Stimulated activated CD8-positive, alpha-beta memory T cell treated with anti-CD3 and anti-CD28 coated beads, Interleukin-15, amount 100 ng/mL, for 48 hours (primary cell): ENCODE measurements around the gene ALOXE3.

ENCODE experiments used
- DNase-seq, 2 donors: peaks; one replicate each; pipeline ENCODE4 v3.0.0-alpha.2; 2020; ENCODE audit warnings: low read depth in 2 of 2

ALOXE3 gene

GRCh38 chr17:8117980-8118768, at the start of gene ALOXE3:
Gene ALOXE3 (minus strand): TSS chr17:8118514. CDS start chr17:8117990, 524 bp downstream.
- no peak for DNase-seq

GRCh38 chr17:8167526-8167925, 49.2 kb upstream of the ALOXE3 start:
- DNase-seq, result no peak

- DNase-seq, result no peak
Measured at GRCh38 chr17:8166731-8167130, 48.4 kb upstream of the ALOXE3 start.

- DNase-seq, result no peak
Measured at GRCh38 chr17:8164815-8165131, 46.5 kb upstream of the ALOXE3 start.

GRCh38 chr17:8163978-8164814, 45.9 kb upstream of the ALOXE3 start:
- peak; percentile 62 to 71 for DNase-seq

GRCh38 chr17:8162997-8163977, 45.0 kb upstream of the ALOXE3 start:
- DNase-seq, result no peak

GRCh38 chr17:8162233-8162996, 44.1 kb upstream of the ALOXE3 start, which contains the start of gene VAMP2:
Gene VAMP2 (minus strand): TSS chr17:8162948. CDS start chr17:8162879, 69 bp downstream.
- DNase-seq, result peak; percentile 69 to 73

GRCh38 chr17:8161289-8162232, 43.2 kb upstream of the ALOXE3 start:
- DNase-seq, result no peak

- DNase-seq, result no peak
Measured at GRCh38 chr17:8160741-8161221, 42.5 kb upstream of the ALOXE3 start.

GRCh38 chr17:8160224-8160577, 41.9 kb upstream of the ALOXE3 start:
- DNase-seq, result no peak

- DNase-seq, result no peak
Measured at GRCh38 chr17:8159459-8160223, 41.3 kb upstream of the ALOXE3 start.

- no peak for DNase-seq
Measured at GRCh38 chr17:8159032-8159400, 40.7 kb upstream of the ALOXE3 start.

- DNase-seq, result peak; percentile 74 to 76
Measured at GRCh38 chr17:8158267-8159031, 40.1 kb upstream of the ALOXE3 start.

GRCh38 chr17:8156246-8156992, 38.1 kb upstream of the ALOXE3 start:
- DNase-seq, result peak; percentile 100

- no peak for DNase-seq
Measured at GRCh38 chr17:8155996-8156245, 37.6 kb upstream of the ALOXE3 start.

GRCh38 chr17:8155231-8155995, 37.1 kb upstream of the ALOXE3 start:
- DNase-seq, result no peak

GRCh38 chr17:8154608-8155155, 36.4 kb upstream of the ALOXE3 start:
- no peak for DNase-seq
